ENCODE results near the gene SART3. TPM values are rescaled to one million over a fixed set of nuclear protein-coding genes. Genes with fewer than 3 reads are reported as not detected.

SART3 gene
- total and polyA plus RNA-seq, 2 of the 4 experiments (the other 2 are of a cell fraction): 22.6 to 37.8 TPM

DNA sequence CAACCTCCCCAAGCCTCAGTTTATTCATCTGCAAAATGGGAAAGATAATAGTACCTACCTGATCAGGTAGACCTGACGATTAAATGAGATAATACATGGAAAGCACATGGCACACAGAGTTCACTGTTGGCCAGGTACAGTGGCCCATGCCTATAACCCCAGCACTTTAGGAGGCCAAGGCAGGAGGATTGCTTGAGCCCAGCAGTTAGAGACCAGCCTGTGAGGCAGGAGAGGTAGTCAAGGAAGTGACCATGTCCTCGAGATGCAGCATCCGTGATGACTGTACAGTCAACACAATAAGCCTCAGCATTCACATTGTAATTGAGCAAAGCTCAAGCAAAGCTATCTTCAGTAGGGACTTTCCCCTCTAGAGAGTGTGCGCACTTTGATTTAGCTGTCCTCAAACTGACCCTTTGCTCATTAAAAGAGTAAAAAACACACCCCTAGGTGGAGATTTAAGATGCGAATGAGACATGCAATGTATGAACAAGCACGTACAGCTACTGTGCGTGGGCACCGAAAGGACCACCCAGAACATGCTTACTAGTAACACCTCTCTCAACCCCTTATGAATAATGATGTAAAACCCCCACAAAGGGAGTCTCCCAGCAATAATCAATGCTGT is 11.3 kb upstream of the SART3 start:
- Histone ChIP-seq H3K27ac (ENCODE audit: insufficient read depth, low read length) (no peak overlapping the region), H2AFZ (replicated peaks; ENCODE audit: low read length, poor library complexity) (no peak overlapping the region), H3K4me3 (ENCODE audit: insufficient read depth, low read depth, low read length) (no peak overlapping the region), H2BK5ac (ENCODE audit: low read depth, low read length, poor library complexity, severe bottlenecking) (no peak overlapping the region), H4K8ac (ENCODE audit: low read depth in 2 of 2, low read length in 2 of 2) (no peak overlapping the region), H3K9ac (ENCODE audit: low read depth, low read length) (no peak overlapping the region), H2BK20ac (ENCODE audit: low read depth, low read length) (no peak overlapping the region), H4K20me1 (ENCODE audit: insufficient read depth, low read length) (no peaks in the 10 kb centered on the region), H3K56ac (ENCODE audit: extremely low read depth, insufficient read depth, low read length) (no peak overlapping the region), H2BK120ac (ENCODE audit: low read depth, low read length) (no peak overlapping the region), H4K5ac (ENCODE audit: low read depth, low read length) (no peak overlapping the region), H2AK9ac (replicated peaks; ENCODE audit: low read depth, low read length, poor library complexity) (no peak overlapping the region), H3K14ac (replicated peaks; ENCODE audit: low read depth, low read length) (no peak overlapping the region), H2BK15ac (ENCODE audit: low read depth, low read length) (no peak overlapping the region), H3K9me1 (ENCODE audit: insufficient read depth, low read length) (no peaks in the 10 kb centered on the region), H3K9me3 (ENCODE audit: control insufficient read depth, insufficient read depth, low read length) (no peaks in the 10 kb centered on the region), H3K18ac (ENCODE audit: low read depth, low read length) (no peak overlapping the region), H3K79me1 (ENCODE audit: low read depth in 1 of 2, low read length in 2 of 2) (no peaks in the 10 kb centered on the region; a peak in 1 of 4 replicates), H2AK5ac (ENCODE audit: low read depth, low read length) (no peak overlapping the region; the same call in 1 of the 2 replicates), H4K91ac (ENCODE audit: insufficient read depth, low read depth, low read length) (no peak overlapping the region), H3K4ac (ENCODE audit: low read depth, low read length) (no peak overlapping the region), H3K4me2 (ENCODE audit: low read depth, low read length) (no peak overlapping the region), H3K4me1 (ENCODE audit: control insufficient read depth, insufficient read depth, low read length) (no peaks in the 10 kb centered on the region), H3K23ac (ENCODE audit: low read depth, low read length) (no peak overlapping the region), H3K27me3 (ENCODE audit: control insufficient read depth, insufficient read depth, low read length) (no peaks in the 10 kb centered on the region), H3K36me3 (ENCODE audit: control insufficient read depth, insufficient read depth, low read length) (peaks cover 18% of the 10 kb centered on the region)
- WGBS, 2 experiments (ENCODE audit: extremely low coverage in 2 of 2, insufficient read length in 1 of 2): no CpG with 5 or more reads among the region's 8 CpGs
- no peak for ATAC-seq (ENCODE audit: low read depth)
- in situ Hi-C loops (cut with MboI; ENCODE audit: low sequenced_read_pairs): no loop called here
- dilution Hi-C loops (cut with HindIII; ENCODE audit: low sequenced_read_pairs, unreplicated experiment): no loop called here
- CTCF ChIA-PET: interaction anchor here (6.5 kb wide), 1 partner anchor 46 kb away, joined by 37 read pairs; no protein-coding TSS in a partner anchor
- TF ChIP-seq SMC3 (IDR thresholded peaks at IDR 0.05; ENCODE audit: low read depth, low read length) (no peak), MAFK (IDR thresholded peaks at IDR 0.05; ENCODE audit: low read depth, low read length) (no peak), MAZ (IDR thresholded peaks at IDR 0.05; ENCODE audit: borderline replicate concordance, low read depth, low read length) (no peak), CEBPB (IDR thresholded peaks at IDR 0.05; ENCODE audit: low read depth, low read length) (no peak), NFE2L2 (IDR thresholded peaks at IDR 0.05; ENCODE audit: low read depth, low read length) (no peak), RCOR1 (IDR thresholded peaks at IDR 0.05; ENCODE audit: insufficient replicate concordance, low read length) (no peak), RFX5 (IDR thresholded peaks at IDR 0.05; ENCODE audit: low read depth, low read length) (no peak)
- TF ChIP-seq, protein P1, sequence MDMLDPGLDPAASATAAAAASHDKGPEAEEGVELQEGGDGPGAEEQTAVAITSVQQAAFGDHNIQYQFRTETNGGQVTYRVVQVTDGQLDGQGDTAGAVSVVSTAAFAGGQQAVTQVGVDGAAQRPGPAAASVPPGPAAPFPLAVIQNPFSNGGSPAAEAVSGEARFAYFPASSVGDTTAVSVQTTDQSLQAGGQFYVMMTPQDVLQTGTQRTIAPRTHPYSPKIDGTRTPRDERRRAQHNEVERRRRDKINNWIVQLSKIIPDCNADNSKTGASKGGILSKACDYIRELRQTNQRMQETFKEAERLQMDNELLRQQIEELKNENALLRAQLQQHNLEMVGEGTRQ (IDR thresholded peaks at IDR 0.05; ENCODE audit: low read depth, low read length): no peak
- intact Hi-C loops (cut with micrococcal nuclease): no loop called here
- POLR2A ChIA-PET (ENCODE audit: unreplicated experiment): no interaction called here
- no peak for DNase-seq
- no TSS peak for BruUV-seq (replicated peaks)

All from IMR-90 (cell line).